ENCODE results near the gene PGD. TPM values are rescaled to one million over a fixed set of nuclear protein-coding genes. Genes with fewer than 3 reads are reported as not detected.
A peak's percentile ranks its signal among the peaks of the same experiment; 100 is the strongest.

PGD gene
- total and polyA plus RNA-seq, 4 experiments from 2014 or later, result 32.8 to 37.3 (median 36.6) TPM

GRCh38 chr1:10444795-10445397 lies 46.0 kb downstream of the PGD start:
- peak overlapping the region in 2 of 7 donors; percentile 29 to 46 for H3K27ac Mint-ChIP-seq
- no peaks in the 10 kb centered on the region for H3K9me3 Mint-ChIP-seq
- ChIA-PET POLR2A (ENCODE audit: partially characterized antibody) (interaction anchor here (1.1 kb wide), 1 partner anchor 234 kb away, joined by 3 read pairs; the partner anchor contains the start of gene KIF1B), CTCF (ENCODE audit: partially characterized antibody) (no interaction called here)
- H3K4me1 Mint-ChIP-seq, result peaks cover 0 to 2% (median 0%) of the 10 kb centered on the region in 4 donors
- Histone ChIP-seq H3K27me3 (ENCODE audit: insufficient read depth, low read length) (no peaks in the 10 kb centered on the region), H3K4me1 (ENCODE audit: insufficient read depth, low read length) (no peaks in the 10 kb centered on the region), H3K36me3 (ENCODE audit: insufficient read depth, low read length) (peaks cover 5% of the 10 kb centered on the region), H3K27ac (ENCODE audit: low read depth, low read length) (no peak overlapping the region), H3K4me3 (ENCODE audit: low read length in 2 of 2) (no peak overlapping the region), H3K9me3 (ENCODE audit: control insufficient read depth in 1 of 2, low read length in 2 of 2) (no peaks in the 10 kb centered on the region)
- H3K4me3 Mint-ChIP-seq, result no peak overlapping the region
- DNase-seq, result no peak
- peaks cover 1 to 4% of the 10 kb centered on the region in 2 donors for H3K36me3 Mint-ChIP-seq
- intact Hi-C loops (cut with micrococcal nuclease), result no loop called here
- no peaks in the 10 kb centered on the region for H3K27me3 Mint-ChIP-seq

- Histone ChIP-seq H3K27me3 (ENCODE audit: insufficient read depth, low read length) (no peaks in the 10 kb centered on the region), H3K4me1 (ENCODE audit: insufficient read depth, low read length) (no peaks in the 10 kb centered on the region), H3K4me3 (ENCODE audit: low read length in 2 of 2) (no peak overlapping the region), H3K27ac (ENCODE audit: low read depth, low read length) (no peak overlapping the region), H3K9me3 (ENCODE audit: control insufficient read depth in 1 of 2, low read length in 2 of 2) (no peaks in the 10 kb centered on the region), H3K36me3 (ENCODE audit: insufficient read depth, low read length) (no peaks in the 10 kb centered on the region)
- Mint-ChIP-seq H3K36me3 (peaks cover 0 to 4% of the 10 kb centered on the region in 2 donors), H3K27me3 (no peaks in the 10 kb centered on the region), H3K4me1 (peaks cover 0 to 2% (median 0%) of the 10 kb centered on the region in 4 donors), H3K4me3 (no peak overlapping the region), H3K9me3 (no peaks in the 10 kb centered on the region), H3K27ac (no peak overlapping the region)
- DNase-seq, result no peak
- ChIA-PET CTCF (ENCODE audit: partially characterized antibody) (interaction anchor here (1.1 to 1.3 kb wide), 2 partner anchors 11 to 48 kb away, joined by 4 read pairs; no protein-coding TSS in a partner anchor), POLR2A (ENCODE audit: partially characterized antibody) (no interaction called here)
- intact Hi-C loops (cut with micrococcal nuclease), result no loop called here
Measured at GRCh38 chr1:10446790-10447422, 48.0 kb downstream of the PGD start.

- H3K4me1 Mint-ChIP-seq, result peaks cover 0 to 2% (median 0%) of the 10 kb centered on the region in 4 donors
- Histone ChIP-seq H3K27me3 (ENCODE audit: insufficient read depth, low read length) (no peaks in the 10 kb centered on the region), H3K27ac (ENCODE audit: low read depth, low read length) (no peak within 1 kb of the TSS), H3K36me3 (ENCODE audit: insufficient read depth, low read length) (no peaks in the 10 kb centered on the region), H3K9me3 (ENCODE audit: control insufficient read depth in 1 of 2, low read length in 2 of 2) (no peaks in the 10 kb centered on the region), H3K4me1 (ENCODE audit: insufficient read depth, low read length) (no peaks in the 10 kb centered on the region), H3K4me3 (ENCODE audit: low read length in 2 of 2) (no peak within 1 kb of the TSS)
- peaks cover 0 to 3% of the 10 kb centered on the region in 2 donors for H3K36me3 Mint-ChIP-seq
- no peak within 1 kb of the TSS for H3K27ac Mint-ChIP-seq
- no peaks in the 10 kb centered on the region for H3K27me3 Mint-ChIP-seq
- CTCF ChIA-PET (ENCODE audit: partially characterized antibody), result no interaction called here
- H3K9me3 Mint-ChIP-seq, result no peaks in the 10 kb centered on the region
- no peak within 1 kb of the TSS for H3K4me3 Mint-ChIP-seq
- POLR2A ChIA-PET (ENCODE audit: partially characterized antibody), result interaction anchor here (0.6 kb wide), 1 partner anchor 243 kb away, joined by 3 read pairs; no protein-coding TSS in a partner anchor
- intact Hi-C loops (cut with micrococcal nuclease), result no loop called here
- no peak for DNase-seq
Measured at GRCh38 chr1:10449751-10450150, 50.9 kb downstream of the PGD start, which contains the start of gene CORT. TSS of gene CORT (plus strand) at chr1:10450031. CDS start at chr1:10450224, 193 bp downstream.

- intact Hi-C loops (cut with micrococcal nuclease), result no loop called here
- Mint-ChIP-seq H3K36me3 (no peaks in the 10 kb centered on the region), H3K4me1 (peaks cover 0 to 2% (median 0%) of the 10 kb centered on the region in 4 donors), H3K9me3 (no peaks in the 10 kb centered on the region), H3K4me3 (no peak overlapping the region), H3K27ac (no peak overlapping the region), H3K27me3 (no peaks in the 10 kb centered on the region)
- Histone ChIP-seq H3K36me3 (ENCODE audit: insufficient read depth, low read length) (no peaks in the 10 kb centered on the region), H3K4me3 (ENCODE audit: low read length in 2 of 2) (no peak overlapping the region), H3K4me1 (ENCODE audit: insufficient read depth, low read length) (no peaks in the 10 kb centered on the region), H3K9me3 (ENCODE audit: control insufficient read depth in 1 of 2, low read length in 2 of 2) (no peaks in the 10 kb centered on the region), H3K27ac (ENCODE audit: low read depth, low read length) (no peak overlapping the region), H3K27me3 (ENCODE audit: insufficient read depth, low read length) (no peaks in the 10 kb centered on the region)
- ChIA-PET CTCF (ENCODE audit: partially characterized antibody) (no interaction called here), POLR2A (ENCODE audit: partially characterized antibody) (interaction anchor here (0.6 kb wide), 1 partner anchor 243 kb away, joined by 3 read pairs; no protein-coding TSS in a partner anchor)
- DNase-seq, result no peak
Measured at GRCh38 chr1:10450156-10450814, 51.4 kb downstream of the PGD start.

GRCh38 chr1:10450836-10451235 lies 52.0 kb downstream of the PGD start:
- Mint-ChIP-seq H3K4me3 (no peak overlapping the region), H3K27ac (no peak overlapping the region), H3K4me1 (peaks cover 0 to 2% (median 0%) of the 10 kb centered on the region in 4 donors), H3K27me3 (no peaks in the 10 kb centered on the region), H3K36me3 (no peaks in the 10 kb centered on the region), H3K9me3 (no peaks in the 10 kb centered on the region)
- no peaks in the 10 kb centered on the region for H3K9me3 ChIP-seq (ENCODE audit: control insufficient read depth in 1 of 2, low read length in 2 of 2)
- H3K27ac ChIP-seq (ENCODE audit: low read depth, low read length), result no peak overlapping the region
- no peaks in the 10 kb centered on the region for H3K36me3 ChIP-seq (ENCODE audit: insufficient read depth, low read length)
- no peak for DNase-seq
- intact Hi-C loops (cut with micrococcal nuclease), result no loop called here
- H3K4me3 ChIP-seq (ENCODE audit: low read length in 2 of 2), result no peak overlapping the region
- POLR2A ChIA-PET (ENCODE audit: partially characterized antibody), result no interaction called here
- H3K4me1 ChIP-seq (ENCODE audit: insufficient read depth, low read length), result no peaks in the 10 kb centered on the region
- no peaks in the 10 kb centered on the region for H3K27me3 ChIP-seq (ENCODE audit: insufficient read depth, low read length)
- CTCF ChIA-PET (ENCODE audit: partially characterized antibody), result interaction anchor here (1.2 kb wide), 1 partner anchor 9 kb away, joined by 3 read pairs; no protein-coding TSS in a partner anchor

- intact Hi-C loops (cut with micrococcal nuclease), result no loop called here
- ChIA-PET POLR2A (ENCODE audit: partially characterized antibody) (no interaction called here), CTCF (ENCODE audit: partially characterized antibody) (interaction anchor here (1.2 to 1.9 kb wide), 2 partner anchors 9 to 21 kb away, joined by 3 to 5 read pairs; partner anchors contain the start of gene CENPS)
- H3K4me1 ChIP-seq (ENCODE audit: insufficient read depth, low read length), result no peaks in the 10 kb centered on the region
- no peaks in the 10 kb centered on the region for H3K9me3 ChIP-seq (ENCODE audit: control insufficient read depth in 1 of 2, low read length in 2 of 2)
- no peak overlapping the region for H3K4me3 Mint-ChIP-seq
- H3K4me3 ChIP-seq (ENCODE audit: low read length in 2 of 2), result no peak overlapping the region
- DNase-seq, result no peak
- H3K36me3 Mint-ChIP-seq, result no peaks in the 10 kb centered on the region
- peaks cover 0 to 2% (median 0%) of the 10 kb centered on the region in 4 donors for H3K4me1 Mint-ChIP-seq
- no peaks in the 10 kb centered on the region for H3K9me3 Mint-ChIP-seq
- H3K36me3 ChIP-seq (ENCODE audit: insufficient read depth, low read length), result no peaks in the 10 kb centered on the region
- no peaks in the 10 kb centered on the region for H3K27me3 Mint-ChIP-seq
- no peaks in the 10 kb centered on the region for H3K27me3 ChIP-seq (ENCODE audit: insufficient read depth, low read length)
- H3K27ac Mint-ChIP-seq, result no peak overlapping the region
- no peak overlapping the region for H3K27ac ChIP-seq (ENCODE audit: low read depth, low read length)
Measured at GRCh38 chr1:10451287-10451686, 52.4 kb downstream of the PGD start.

GRCh38 chr1:10456048-10456447 lies 57.2 kb downstream of the PGD start:
- H3K27ac Mint-ChIP-seq, result no peak overlapping the region
- CTCF ChIA-PET (ENCODE audit: partially characterized antibody), result interaction anchor here (0.8 to 1.0 kb wide), 4 partner anchors 22 to 39 kb away, joined by 3 to 4 read pairs (median 4); no protein-coding TSS in a partner anchor
- Histone ChIP-seq H3K27me3 (ENCODE audit: insufficient read depth, low read length) (no peaks in the 10 kb centered on the region), H3K36me3 (ENCODE audit: insufficient read depth, low read length) (peaks cover under 1% of the 10 kb centered on the region), H3K27ac (ENCODE audit: low read depth, low read length) (no peak overlapping the region), H3K4me3 (ENCODE audit: low read length in 2 of 2) (no peak overlapping the region), H3K9me3 (ENCODE audit: control insufficient read depth in 1 of 2, low read length in 2 of 2) (no peaks in the 10 kb centered on the region), H3K4me1 (ENCODE audit: insufficient read depth, low read length) (no peaks in the 10 kb centered on the region)
- H3K9me3 Mint-ChIP-seq, result no peaks in the 10 kb centered on the region
- H3K27me3 Mint-ChIP-seq, result no peaks in the 10 kb centered on the region
- no peak for DNase-seq
- peaks cover 0 to 8% (median 3%) of the 10 kb centered on the region in 4 donors for H3K4me1 Mint-ChIP-seq
- no peak overlapping the region for H3K4me3 Mint-ChIP-seq
- H3K36me3 Mint-ChIP-seq, result peaks cover 2 to 5% of the 10 kb centered on the region in 2 donors
- POLR2A ChIA-PET (ENCODE audit: partially characterized antibody), result no interaction called here
- intact Hi-C loops (cut with micrococcal nuclease), result no loop called here
